ENCODE measurements around the gene ASPSCR1. TPM values are rescaled to one million over a fixed set of nuclear protein-coding genes. Genes with fewer than 3 reads are reported as not detected.
A peak's percentile ranks its signal among the peaks of the same experiment; 100 is the strongest.

Gene ASPSCR1
- total and polyA plus RNA-seq, 9 of the 15 experiments (the other 6 are each of a cell fraction or from before 2014, with no cell fraction given), result 0.90 to 36.9 (median 11.6) TPM

DNA sequence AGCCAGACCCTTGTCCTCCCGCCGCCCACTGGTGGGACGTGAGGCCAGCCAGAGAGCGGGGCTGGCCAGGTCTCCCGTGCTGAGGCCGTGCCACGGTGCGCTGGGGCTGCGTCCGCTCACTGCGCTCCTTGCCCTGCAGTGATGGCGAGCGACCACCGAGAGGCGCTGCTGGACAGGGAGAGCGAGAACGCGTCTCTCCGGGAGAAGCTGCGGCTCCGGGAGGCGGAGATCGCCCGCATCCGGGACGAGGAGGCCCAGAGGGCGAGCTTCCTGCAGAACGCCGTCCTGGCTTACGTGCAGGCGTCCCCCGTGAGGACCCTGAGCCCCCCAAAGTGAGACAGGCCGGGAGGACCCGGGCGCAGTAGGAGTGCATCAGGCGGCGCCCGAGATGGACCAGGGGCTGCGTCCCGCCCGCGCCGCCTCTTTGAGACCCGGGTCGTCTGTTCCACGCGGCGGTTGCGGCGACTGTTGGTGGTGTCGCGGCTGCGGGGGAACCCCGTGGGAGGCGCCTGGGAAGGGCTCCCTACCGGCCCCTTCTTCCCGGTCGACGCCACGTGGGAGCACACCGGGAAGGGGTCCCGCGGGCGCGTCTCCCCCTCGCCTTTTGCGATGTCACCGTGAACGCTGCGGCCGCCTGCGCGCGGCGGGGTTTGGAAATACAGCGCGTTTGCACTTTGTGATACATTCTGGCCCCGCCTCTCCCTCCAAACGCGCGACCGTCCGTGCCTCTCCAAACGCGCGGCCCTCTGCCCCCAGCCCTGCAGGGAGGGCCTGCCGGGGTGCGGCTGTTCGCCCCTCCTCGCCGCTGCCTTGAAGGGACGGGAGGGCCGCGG lies 53.3 kb downstream of the ASPSCR1 start:
- CTCF ChIA-PET (ENCODE audit: low intra/inter-chr PET ratio), result interaction anchor here (0.6 to 2.4 kb wide), 7 partner anchors 12 to 751 kb away, joined by 3 to 27 read pairs (median 3); partner anchors contain the start of gene FASN
- FAIRE-seq (peak; percentile 94), DNase-seq (ENCODE audit: extremely low read depth in 1 of 4, low spot score in 3 of 4) (peak; percentile 70 to 92 (median 76)), ATAC-seq (peak; percentile 80)
- intact Hi-C loops (cut with micrococcal nuclease), result loop anchor here (1.0 to 10.0 kb wide), 4 partner anchors 7 to 314 kb away; partner anchors contain the start of genes FASN and LRRC45
- Histone ChIP-seq H3K27me3 (ENCODE audit: control insufficient read depth in 2 of 2, insufficient read depth in 2 of 2, low read length in 2 of 2) (no peaks in the 10 kb centered on the region), H3K9me1 (ENCODE audit: control insufficient read depth, insufficient read depth, low read length) (peaks cover 2% of the 10 kb centered on the region), H3K9me3 (replicated peaks; ENCODE audit: control insufficient read depth, insufficient read depth, low read depth, low read length) (no peaks in the 10 kb centered on the region), H3K4me1 (replicated peaks in 1 of 2; ENCODE audit: control insufficient read depth in 2 of 2, insufficient read depth in 2 of 2, low read length in 2 of 2) (peaks cover 17 to 87% of the 10 kb centered on the region in 2 experiments), H4K20me1 (replicated peaks; ENCODE audit: control insufficient read depth, insufficient read depth, low read length) (peaks cover 5% of the 10 kb centered on the region; the same call in 1 of the 2 replicates), H3K36me3 (ENCODE audit: control insufficient read depth, insufficient read depth, low read length) (peaks cover 29% of the 10 kb centered on the region; the same call in 2 of the 3 replicates), H3K79me2 (ENCODE audit: control insufficient read depth, insufficient read depth, low read length) (peaks cover 24% of the 10 kb centered on the region), H2AFZ (ENCODE audit: low read depth, low read length) (peak overlapping the region; percentile 92), H3K27ac (ENCODE audit: extremely low read depth, low read depth, low read length) (peak overlapping the region; percentile 78; the same call in 2 of the 3 replicates), H3K9ac (ENCODE audit: insufficient read depth in 1 of 2, low read depth in 2 of 2, low read length in 2 of 2) (peak overlapping the region; percentile 57 to 88), H3K4me2 (ENCODE audit: insufficient read depth, low read length) (peak overlapping the region; percentile 59), H3K4me3 (peak overlapping the region; percentile 74)
- WGBS (ENCODE audit: insufficient coverage, low coverage, missing lambda C conversion rate), result under 1% methylated on average over 64 of the region's 94 CpGs
- in situ Hi-C loops (cut with MboI), result loop anchor here (5.0 kb wide), 1 partner anchor 127 kb away; no protein-coding TSS in a partner anchor
- POLR2A ChIA-PET, result interaction anchor here (0.6 to 1.4 kb wide), 10 partner anchors 23 to 241 kb away, joined by 3 to 9 read pairs (median 3); no protein-coding TSS in a partner anchor
- no TSS peak for BruUV-seq (replicated peaks)
- TF ChIP-seq PHF8 (IDR thresholded peaks at IDR 0.05; ENCODE audit: borderline replicate concordance, low read length) (peak; percentile 35; the same call in 1 of the 2 replicates), ZNF217 (CRISPR knock-in tag; IDR thresholded peaks at IDR 0.05) (no peak), ZNF41 (CRISPR knock-in tag; conservative IDR thresholded peaks at IDR 0.05) (no peak), ETV5 (CRISPR knock-in tag; IDR thresholded peaks at IDR 0.05; ENCODE audit: low read depth) (peak; percentile 81), GTF2F1 (IDR thresholded peaks at IDR 0.05; ENCODE audit: low read depth, low read length) (0 out of 2 replicates have a peak, but pooled peaks have one; percentile 13), ATF1 (CRISPR knock-in tag; IDR thresholded peaks at IDR 0.05) (no peak), ATF1 (tag; IDR thresholded peaks at IDR 0.05) (peak; percentile 67), RAD21 (CRISPR knock-in tag; conservative IDR thresholded peaks at IDR 0.05 in 1 of 2, IDR thresholded peaks at IDR 0.05 in 1 of 2) (peak; percentile 96), DIDO1 (tag; IDR thresholded peaks at IDR 0.05; ENCODE audit: low read depth) (no peak), CXXC5 (CRISPR knock-in tag; IDR thresholded peaks at IDR 0.05) (peak; percentile 85)
- TF ChIP-seq, protein P1, sequence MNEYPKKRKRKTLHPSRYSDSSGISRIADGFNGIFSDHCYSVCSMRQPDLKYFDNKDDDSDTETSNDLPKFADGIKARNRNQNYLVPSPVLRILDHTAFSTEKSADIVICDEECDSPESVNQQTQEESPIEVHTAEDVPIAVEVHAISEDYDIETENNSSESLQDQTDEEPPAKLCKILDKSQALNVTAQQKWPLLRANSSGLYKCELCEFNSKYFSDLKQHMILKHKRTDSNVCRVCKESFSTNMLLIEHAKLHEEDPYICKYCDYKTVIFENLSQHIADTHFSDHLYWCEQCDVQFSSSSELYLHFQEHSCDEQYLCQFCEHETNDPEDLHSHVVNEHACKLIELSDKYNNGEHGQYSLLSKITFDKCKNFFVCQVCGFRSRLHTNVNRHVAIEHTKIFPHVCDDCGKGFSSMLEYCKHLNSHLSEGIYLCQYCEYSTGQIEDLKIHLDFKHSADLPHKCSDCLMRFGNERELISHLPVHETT (CRISPR knock-in tag; conservative IDR thresholded peaks at IDR 0.05 in 1 of 2, IDR thresholded peaks at IDR 0.05 in 1 of 2), result no peak
- TF ChIP-seq, protein P2, sequence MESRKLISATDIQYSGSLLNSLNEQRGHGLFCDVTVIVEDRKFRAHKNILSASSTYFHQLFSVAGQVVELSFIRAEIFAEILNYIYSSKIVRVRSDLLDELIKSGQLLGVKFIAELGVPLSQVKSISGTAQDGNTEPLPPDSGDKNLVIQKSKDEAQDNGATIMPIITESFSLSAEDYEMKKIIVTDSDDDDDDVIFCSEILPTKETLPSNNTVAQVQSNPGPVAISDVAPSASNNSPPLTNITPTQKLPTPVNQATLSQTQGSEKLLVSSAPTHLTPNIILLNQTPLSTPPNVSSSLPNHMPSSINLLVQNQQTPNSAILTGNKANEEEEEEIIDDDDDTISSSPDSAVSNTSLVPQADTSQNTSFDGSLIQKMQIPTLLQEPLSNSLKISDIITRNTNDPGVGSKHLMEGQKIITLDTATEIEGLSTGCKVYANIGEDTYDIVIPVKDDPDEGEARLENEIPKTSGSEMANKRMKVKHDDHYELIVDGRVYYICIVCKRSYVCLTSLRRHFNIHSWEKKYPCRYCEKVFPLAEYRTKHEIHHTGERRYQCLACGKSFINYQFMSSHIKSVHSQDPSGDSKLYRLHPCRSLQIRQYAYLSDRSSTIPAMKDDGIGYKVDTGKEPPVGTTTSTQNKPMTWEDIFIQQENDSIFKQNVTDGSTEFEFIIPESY (CRISPR knock-in tag; IDR thresholded peaks at IDR 0.05), result peak; percentile 91
- TF ChIP-seq, protein P3, sequence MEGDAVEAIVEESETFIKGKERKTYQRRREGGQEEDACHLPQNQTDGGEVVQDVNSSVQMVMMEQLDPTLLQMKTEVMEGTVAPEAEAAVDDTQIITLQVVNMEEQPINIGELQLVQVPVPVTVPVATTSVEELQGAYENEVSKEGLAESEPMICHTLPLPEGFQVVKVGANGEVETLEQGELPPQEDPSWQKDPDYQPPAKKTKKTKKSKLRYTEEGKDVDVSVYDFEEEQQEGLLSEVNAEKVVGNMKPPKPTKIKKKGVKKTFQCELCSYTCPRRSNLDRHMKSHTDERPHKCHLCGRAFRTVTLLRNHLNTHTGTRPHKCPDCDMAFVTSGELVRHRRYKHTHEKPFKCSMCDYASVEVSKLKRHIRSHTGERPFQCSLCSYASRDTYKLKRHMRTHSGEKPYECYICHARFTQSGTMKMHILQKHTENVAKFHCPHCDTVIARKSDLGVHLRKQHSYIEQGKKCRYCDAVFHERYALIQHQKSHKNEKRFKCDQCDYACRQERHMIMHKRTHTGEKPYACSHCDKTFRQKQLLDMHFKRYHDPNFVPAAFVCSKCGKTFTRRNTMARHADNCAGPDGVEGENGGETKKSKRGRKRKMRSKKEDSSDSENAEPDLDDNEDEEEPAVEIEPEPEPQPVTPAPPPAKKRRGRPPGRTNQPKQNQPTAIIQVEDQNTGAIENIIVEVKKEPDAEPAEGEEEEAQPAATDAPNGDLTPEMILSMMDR (IDR thresholded peaks at IDR 0.05 in 2 of 3, conservative IDR thresholded peaks at IDR 0.05 in 1 of 3; ENCODE audit: insufficient read depth in 2 of 3, low read depth in 1 of 3, low read length in 3 of 3), result peak; percentile 90 to 95 (median 94)

All from K562 (cell line).